ENCODE data around the gene ELMO1.
A peak's percentile ranks its signal among the peaks of the same experiment; 100 is the strongest.

ELMO1 gene, protein sequence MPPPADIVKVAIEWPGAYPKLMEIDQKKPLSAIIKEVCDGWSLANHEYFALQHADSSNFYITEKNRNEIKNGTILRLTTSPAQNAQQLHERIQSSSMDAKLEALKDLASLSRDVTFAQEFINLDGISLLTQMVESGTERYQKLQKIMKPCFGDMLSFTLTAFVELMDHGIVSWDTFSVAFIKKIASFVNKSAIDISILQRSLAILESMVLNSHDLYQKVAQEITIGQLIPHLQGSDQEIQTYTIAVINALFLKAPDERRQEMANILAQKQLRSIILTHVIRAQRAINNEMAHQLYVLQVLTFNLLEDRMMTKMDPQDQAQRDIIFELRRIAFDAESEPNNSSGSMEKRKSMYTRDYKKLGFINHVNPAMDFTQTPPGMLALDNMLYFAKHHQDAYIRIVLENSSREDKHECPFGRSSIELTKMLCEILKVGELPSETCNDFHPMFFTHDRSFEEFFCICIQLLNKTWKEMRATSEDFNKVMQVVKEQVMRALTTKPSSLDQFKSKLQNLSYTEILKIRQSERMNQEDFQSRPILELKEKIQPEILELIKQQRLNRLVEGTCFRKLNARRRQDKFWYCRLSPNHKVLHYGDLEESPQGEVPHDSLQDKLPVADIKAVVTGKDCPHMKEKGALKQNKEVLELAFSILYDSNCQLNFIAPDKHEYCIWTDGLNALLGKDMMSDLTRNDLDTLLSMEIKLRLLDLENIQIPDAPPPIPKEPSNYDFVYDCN

DNA sequence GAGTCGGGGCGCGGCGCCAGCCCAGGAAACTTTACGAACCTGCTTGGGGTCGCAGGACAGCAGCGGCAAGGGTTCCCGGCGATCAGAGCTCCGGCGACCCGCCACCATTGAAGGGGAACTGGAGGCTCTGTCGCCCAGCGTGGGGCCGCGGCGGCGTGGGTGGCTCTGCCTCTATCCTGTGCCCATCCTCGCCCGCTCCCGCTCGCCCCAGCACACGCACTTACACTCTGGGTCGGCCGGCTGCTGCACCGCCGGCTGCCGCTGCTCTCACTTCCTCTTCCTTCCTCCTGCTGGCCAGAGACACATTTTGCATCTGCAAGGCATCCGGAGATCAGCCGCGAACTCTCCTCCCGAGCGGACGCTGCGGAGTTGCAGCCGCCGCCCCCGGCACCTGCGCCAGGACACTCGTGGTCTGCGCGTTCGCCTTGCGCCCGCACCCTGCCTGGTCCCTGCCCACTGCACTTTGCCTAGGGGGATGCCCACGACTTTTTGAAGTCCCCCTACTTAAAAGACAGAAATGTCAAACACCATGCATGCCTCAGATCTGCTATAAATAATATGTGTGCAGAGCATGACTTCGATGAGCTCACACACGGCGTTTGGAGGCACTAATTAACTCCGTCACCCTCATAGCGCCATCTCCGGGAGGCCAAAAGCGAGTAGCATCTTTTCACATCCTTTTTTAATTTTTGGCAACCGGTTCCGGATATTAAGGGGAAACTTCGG is at the start of gene ELMO1:
TSS of gene ELMO1 (minus strand) at position 229 of the 726 bp plus-strand sequence. CDS start 106,174 bp downstream, outside the sequence.
- TF ChIP-seq, protein P1, sequence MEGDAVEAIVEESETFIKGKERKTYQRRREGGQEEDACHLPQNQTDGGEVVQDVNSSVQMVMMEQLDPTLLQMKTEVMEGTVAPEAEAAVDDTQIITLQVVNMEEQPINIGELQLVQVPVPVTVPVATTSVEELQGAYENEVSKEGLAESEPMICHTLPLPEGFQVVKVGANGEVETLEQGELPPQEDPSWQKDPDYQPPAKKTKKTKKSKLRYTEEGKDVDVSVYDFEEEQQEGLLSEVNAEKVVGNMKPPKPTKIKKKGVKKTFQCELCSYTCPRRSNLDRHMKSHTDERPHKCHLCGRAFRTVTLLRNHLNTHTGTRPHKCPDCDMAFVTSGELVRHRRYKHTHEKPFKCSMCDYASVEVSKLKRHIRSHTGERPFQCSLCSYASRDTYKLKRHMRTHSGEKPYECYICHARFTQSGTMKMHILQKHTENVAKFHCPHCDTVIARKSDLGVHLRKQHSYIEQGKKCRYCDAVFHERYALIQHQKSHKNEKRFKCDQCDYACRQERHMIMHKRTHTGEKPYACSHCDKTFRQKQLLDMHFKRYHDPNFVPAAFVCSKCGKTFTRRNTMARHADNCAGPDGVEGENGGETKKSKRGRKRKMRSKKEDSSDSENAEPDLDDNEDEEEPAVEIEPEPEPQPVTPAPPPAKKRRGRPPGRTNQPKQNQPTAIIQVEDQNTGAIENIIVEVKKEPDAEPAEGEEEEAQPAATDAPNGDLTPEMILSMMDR (IDR thresholded peaks at IDR 0.05; ENCODE audit: low read depth, low read length), result peak; percentile 60
- Histone ChIP-seq H3K9me3 (ENCODE audit: severe bottlenecking) (no peaks in the 10 kb centered on the region), H3K27ac (peak within 1 kb of the TSS; percentile 36; the same call in 1 of the 2 replicates), H3K4me3 (ENCODE audit: low read depth, low read length) (peak within 1 kb of the TSS; percentile 86), H3K27me3 (ENCODE audit: insufficient read depth, low read depth, severe bottlenecking) (no peaks in the 10 kb centered on the region), H3K36me3 (no peaks in the 10 kb centered on the region; the same call in 1 of the 2 replicates)
- DNase-seq, result peak; percentile 81

DNA sequence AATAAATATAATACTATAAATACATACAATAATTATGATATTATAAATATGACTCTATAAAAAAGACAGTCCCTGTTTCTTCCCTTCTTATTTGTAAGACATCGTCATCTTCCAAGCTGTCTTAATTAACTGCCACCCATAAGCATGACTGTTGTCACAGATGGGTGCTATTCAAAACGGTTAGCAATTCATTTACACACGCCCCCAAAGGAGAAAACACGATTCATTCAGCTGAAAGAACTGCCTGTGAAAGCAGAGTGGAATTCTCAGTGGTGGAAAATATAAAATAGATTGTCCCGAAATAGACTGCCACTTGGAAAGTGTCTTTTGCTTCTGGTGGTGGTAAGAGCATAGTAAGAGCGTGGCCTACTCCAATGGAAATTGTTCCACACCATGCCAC is 48.9 kb upstream of the ELMO1 start:
- no peaks in the 10 kb centered on the region for H3K27me3 ChIP-seq (ENCODE audit: insufficient read depth, low read depth, severe bottlenecking)
- TF ChIP-seq, protein P1 (IDR thresholded peaks at IDR 0.05; ENCODE audit: low read depth, low read length), result no peak
- no peaks in the 10 kb centered on the region for H3K9me3 ChIP-seq (ENCODE audit: severe bottlenecking)
- H3K36me3 ChIP-seq, result no peaks in the 10 kb centered on the region
- H3K27ac ChIP-seq, result no peak overlapping the region
- H3K4me3 ChIP-seq (ENCODE audit: low read depth, low read length), result no peak overlapping the region
- no peak for DNase-seq

DNA sequence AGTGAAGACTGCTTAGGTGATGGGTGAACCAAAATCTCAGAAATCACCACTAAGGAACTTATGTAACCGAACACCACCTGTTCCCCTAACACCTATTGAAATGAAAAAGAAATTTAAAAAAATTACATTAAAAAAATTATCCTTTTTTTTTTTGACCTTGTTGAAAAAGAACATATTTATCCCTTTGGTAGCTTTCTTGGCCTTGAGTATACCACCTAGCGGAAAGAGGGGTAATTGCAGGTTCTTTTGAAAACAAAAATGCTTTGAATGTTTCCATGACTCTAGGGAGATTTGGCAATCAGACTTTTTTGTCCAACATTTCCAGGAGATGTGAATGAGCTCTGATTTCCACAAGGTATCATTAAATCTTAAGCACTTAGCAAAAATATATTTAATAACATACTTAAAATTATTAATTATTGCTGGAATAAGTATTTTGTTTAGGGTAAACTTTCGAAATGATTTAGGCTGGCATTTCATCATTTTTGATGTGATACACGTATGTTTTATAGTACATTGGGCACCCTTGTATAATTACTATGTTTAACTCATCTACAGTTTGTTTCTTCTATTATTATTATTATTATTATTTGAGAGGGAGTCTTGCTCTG is 47.0 kb upstream of the ELMO1 start:
- Histone ChIP-seq H3K4me3 (ENCODE audit: low read depth, low read length) (no peak overlapping the region), H3K27me3 (ENCODE audit: insufficient read depth, low read depth, severe bottlenecking) (no peaks in the 10 kb centered on the region), H3K36me3 (no peaks in the 10 kb centered on the region), H3K9me3 (ENCODE audit: severe bottlenecking) (no peaks in the 10 kb centered on the region), H3K27ac (no peak overlapping the region)
- TF ChIP-seq, protein P1 (IDR thresholded peaks at IDR 0.05; ENCODE audit: low read depth, low read length), result peak; percentile 35; the same call in 1 of the 2 replicates
- DNase-seq, result no peak

DNA sequence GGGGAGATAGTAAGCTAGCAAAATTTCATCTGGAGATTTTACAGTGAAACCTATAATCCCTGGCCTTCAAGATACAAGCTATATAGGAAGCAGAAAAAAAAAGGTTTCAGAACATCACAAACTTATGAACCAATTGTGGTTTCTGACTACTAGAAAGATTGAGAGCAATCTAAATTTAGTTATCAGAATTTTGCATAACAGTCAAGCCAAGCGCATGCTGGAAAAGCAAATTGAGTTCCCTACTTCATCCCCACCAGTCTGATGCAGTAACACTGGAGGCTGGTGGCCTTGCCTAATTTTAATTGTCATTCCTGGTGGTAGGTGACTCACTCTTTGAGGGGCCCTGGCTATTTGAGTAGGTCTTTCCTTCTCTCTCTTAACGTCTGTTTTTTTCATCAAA is 46.3 kb upstream of the ELMO1 start:
- H3K36me3 ChIP-seq, result no peaks in the 10 kb centered on the region
- no peaks in the 10 kb centered on the region for H3K9me3 ChIP-seq (ENCODE audit: severe bottlenecking)
- H3K4me3 ChIP-seq (ENCODE audit: low read depth, low read length), result no peak overlapping the region
- H3K27me3 ChIP-seq (ENCODE audit: insufficient read depth, low read depth, severe bottlenecking), result no peaks in the 10 kb centered on the region
- TF ChIP-seq, protein P1 (IDR thresholded peaks at IDR 0.05; ENCODE audit: low read depth, low read length), result no peak
- no peak for DNase-seq
- no peak overlapping the region for H3K27ac ChIP-seq

DNA sequence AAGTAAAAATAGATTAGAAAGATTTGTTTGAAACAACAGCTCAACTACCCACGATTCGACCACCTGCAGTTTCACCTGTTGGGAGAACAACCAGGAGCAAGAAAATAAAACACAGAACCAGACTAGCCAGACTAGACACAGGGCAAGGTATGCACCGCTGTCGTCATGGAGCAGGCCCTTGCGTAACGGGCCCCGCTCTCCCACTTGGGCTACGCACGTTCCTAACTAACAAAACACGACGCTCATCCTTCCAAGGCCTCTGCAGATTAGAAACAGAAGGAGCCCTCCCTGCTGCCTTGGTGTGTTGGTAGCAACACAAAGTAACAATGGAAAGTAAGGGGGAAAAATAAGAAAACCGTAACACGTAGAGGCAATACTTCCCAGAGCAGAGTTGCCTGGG is 45.1 kb upstream of the ELMO1 start:
- Histone ChIP-seq H3K4me3 (ENCODE audit: low read depth, low read length) (no peak overlapping the region), H3K9me3 (ENCODE audit: severe bottlenecking) (peaks cover 2% of the 10 kb centered on the region), H3K27ac (no peak overlapping the region), H3K36me3 (no peaks in the 10 kb centered on the region), H3K27me3 (ENCODE audit: insufficient read depth, low read depth, severe bottlenecking) (no peaks in the 10 kb centered on the region)
- no peak for DNase-seq
- TF ChIP-seq, protein P1 (IDR thresholded peaks at IDR 0.05; ENCODE audit: low read depth, low read length), result no peak

Data from WERI-Rb-1 (cell line).